GM12873 (cell line): ENCODE data around the gene NMNAT2.

Source experiments
- TF ChIP-seq, protein P1 (sequence below): IDR thresholded peaks from 2 replicates; pipeline ENCODE4 v1.5.1; 2012; ENCODE audit warnings: low read depth, mild to moderate bottlenecking, moderate library complexity, low read length, control low read depth; ENCODE audit not compliant: insufficient read depth; ENCODE audit errors: missing control alignments

Gene NMNAT2

GRCh38 chr1:183327434-183328290 lies 90.5 kb downstream of the NMNAT2 start:
- TF ChIP-seq, protein P1, sequence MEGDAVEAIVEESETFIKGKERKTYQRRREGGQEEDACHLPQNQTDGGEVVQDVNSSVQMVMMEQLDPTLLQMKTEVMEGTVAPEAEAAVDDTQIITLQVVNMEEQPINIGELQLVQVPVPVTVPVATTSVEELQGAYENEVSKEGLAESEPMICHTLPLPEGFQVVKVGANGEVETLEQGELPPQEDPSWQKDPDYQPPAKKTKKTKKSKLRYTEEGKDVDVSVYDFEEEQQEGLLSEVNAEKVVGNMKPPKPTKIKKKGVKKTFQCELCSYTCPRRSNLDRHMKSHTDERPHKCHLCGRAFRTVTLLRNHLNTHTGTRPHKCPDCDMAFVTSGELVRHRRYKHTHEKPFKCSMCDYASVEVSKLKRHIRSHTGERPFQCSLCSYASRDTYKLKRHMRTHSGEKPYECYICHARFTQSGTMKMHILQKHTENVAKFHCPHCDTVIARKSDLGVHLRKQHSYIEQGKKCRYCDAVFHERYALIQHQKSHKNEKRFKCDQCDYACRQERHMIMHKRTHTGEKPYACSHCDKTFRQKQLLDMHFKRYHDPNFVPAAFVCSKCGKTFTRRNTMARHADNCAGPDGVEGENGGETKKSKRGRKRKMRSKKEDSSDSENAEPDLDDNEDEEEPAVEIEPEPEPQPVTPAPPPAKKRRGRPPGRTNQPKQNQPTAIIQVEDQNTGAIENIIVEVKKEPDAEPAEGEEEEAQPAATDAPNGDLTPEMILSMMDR = no peak

DNA sequence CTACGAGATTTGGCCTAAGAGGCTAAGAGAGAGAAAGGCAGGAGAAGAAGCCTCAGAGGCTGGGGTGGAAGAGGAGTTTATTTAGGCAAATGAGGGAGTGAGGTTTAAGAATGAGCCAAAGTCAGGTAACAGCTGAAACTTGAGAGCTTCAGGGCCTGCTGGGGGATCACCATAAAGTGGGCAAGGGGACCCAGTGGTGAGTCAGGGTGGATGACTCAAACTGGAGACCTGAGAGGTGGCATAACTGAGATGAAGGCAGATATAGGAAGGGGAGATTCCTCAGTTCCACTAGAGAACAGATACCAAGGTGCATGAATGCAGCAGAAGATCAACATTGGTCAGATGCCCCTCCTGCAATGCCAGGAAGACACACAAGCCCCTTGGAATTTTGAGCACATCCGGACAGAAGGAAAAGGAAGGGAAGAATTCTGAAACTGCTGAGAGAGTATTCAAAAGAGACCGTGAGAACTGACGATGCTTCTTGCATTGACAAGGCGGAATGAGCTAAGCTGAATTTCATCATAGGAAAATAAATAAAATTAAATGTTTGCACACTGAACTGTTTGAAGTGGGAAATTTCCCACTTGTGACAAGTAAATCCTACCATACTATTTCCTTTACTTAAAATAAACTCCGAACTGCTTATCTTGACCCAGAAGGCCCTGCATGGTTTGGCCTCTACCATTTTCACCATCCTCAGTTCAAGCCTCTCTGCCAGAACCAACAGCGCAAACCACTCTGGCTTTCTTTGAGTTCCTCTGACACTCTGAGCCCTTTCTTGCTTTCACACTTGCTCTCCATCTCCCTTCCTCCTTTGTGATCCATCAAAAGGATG lies 94.1 kb downstream of the NMNAT2 start:
- TF ChIP-seq, protein P1 = no peak

DNA sequence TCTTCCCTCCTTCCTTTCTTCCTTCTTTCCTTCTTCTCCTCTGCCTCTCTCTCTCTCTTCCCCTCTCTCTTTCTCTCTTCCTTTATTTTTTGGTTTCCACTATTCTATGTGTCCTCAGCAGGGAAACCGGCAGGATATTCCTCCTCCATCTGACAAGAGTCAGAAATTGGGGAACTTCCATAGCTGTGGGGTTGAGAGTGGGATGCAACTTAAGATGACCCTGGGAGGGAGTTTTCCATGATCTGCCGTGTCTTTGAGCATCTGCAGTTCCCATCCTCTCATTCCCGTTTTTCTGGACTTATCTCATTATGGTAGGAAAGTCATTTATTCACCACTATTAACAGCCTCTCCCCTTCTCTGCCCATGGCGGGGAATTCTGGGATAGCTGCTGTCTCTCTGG lies 98.6 kb downstream of the NMNAT2 start:
- TF ChIP-seq, protein P1 = no peak

GRCh38 chr1:183319051-183319450 lies 99.1 kb downstream of the NMNAT2 start:
- TF ChIP-seq, protein P1 = no peak

DNA sequence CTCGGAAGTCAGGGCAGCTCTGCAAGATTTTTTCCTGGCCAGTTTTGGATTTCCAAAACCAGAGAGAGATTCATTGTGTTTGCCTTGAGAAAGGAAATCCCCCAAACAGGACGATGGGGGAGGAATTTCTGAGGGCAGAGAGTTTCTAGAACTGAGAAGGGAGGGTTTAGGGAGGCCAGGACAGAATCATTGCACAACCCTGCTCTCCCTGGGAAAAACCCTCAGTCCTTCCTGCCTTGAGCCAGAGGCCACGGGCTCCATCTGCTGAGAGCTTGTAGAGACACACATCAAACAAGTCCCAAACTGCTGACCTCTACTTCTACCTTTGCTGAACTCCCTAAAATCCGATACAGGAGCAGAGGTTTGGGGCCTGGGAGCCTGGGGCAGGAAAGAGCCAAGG lies 99.7 kb downstream of the NMNAT2 start:
- TF ChIP-seq, protein P1 = peak; percentile 49

DNA sequence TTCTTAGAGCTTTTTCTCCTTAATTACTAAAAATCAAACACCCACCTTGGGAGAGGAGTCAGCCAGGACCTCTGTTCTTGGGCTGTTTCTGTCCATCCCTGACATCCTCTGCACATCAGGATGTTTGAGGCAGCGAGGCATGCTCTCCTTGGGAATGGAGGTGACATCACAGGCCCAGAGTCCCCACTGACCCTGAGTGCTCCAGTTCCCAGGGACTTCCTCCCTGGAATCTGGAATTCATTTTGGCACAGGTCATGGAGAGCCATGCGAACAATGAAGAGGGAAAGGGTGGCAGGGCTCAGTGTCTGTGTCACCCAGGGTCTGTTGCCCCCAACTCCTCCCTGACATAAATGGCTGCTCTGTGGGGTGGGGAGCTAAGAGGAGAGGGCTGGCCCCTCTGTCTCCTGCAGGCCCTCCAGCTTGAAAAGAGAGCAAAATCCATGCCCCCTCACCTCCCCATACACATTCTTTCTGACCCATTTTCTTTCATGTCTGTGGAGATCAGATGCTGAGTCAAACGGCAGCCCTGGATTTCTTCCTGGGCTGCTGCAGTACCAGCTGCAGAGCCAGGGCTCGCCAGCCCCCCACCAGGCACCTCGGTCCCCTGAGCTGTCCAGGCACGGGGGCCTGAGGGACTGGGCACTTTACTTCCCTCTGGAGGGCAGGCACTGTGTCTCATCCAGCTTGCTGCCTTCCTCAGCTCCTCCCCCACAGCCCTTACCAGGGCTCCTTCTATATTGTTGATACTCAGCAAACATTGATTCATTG lies 102.0 kb downstream of the NMNAT2 start:
- TF ChIP-seq, protein P1 = no peak
